BLaER1 (cell line): ENCODE results near the gene COA1.

Experiments
- H3K27ac ChIP-seq: shearing (Covaris generic); formaldehyde crosslinking; 2 replicates; pipeline ENCODE4 v1.8.1; 2022
- H3K27me3 ChIP-seq: shearing (Covaris generic); formaldehyde crosslinking; 2 replicates; pipeline ENCODE4 v1.8.1; 2022
- H3K36me3 ChIP-seq: shearing (Covaris generic); formaldehyde crosslinking; 2 replicates; pipeline ENCODE4 v1.8.1; 2022
- H3K4me1 ChIP-seq: shearing (Covaris generic); formaldehyde crosslinking; 2 replicates; pipeline ENCODE4 v1.8.1; 2022
- H3K4me2 ChIP-seq: shearing (Covaris generic); formaldehyde crosslinking; 2 replicates; pipeline ENCODE4 v1.8.1; 2022
- H3K4me3 ChIP-seq: shearing (Covaris generic); formaldehyde crosslinking; 2 replicates; pipeline ENCODE4 v1.8.1; 2022
- H3K9ac ChIP-seq: shearing (Covaris generic); formaldehyde crosslinking; 2 replicates; pipeline ENCODE4 v1.8.1; 2022
- H3K9me3 ChIP-seq: shearing (Covaris generic); formaldehyde crosslinking; 2 replicates; pipeline ENCODE4 v1.8.1; 2022
- H4K20me1 ChIP-seq: shearing (Covaris generic); formaldehyde crosslinking; 2 replicates; pipeline ENCODE4 v1.8.1; 2022
- Cebpa-rat ChIP-seq: shearing (Covaris generic); IDR thresholded peaks from 2 replicates; pipeline ENCODE4 v1.8.1; 2022

The COA1 gene

DNA sequence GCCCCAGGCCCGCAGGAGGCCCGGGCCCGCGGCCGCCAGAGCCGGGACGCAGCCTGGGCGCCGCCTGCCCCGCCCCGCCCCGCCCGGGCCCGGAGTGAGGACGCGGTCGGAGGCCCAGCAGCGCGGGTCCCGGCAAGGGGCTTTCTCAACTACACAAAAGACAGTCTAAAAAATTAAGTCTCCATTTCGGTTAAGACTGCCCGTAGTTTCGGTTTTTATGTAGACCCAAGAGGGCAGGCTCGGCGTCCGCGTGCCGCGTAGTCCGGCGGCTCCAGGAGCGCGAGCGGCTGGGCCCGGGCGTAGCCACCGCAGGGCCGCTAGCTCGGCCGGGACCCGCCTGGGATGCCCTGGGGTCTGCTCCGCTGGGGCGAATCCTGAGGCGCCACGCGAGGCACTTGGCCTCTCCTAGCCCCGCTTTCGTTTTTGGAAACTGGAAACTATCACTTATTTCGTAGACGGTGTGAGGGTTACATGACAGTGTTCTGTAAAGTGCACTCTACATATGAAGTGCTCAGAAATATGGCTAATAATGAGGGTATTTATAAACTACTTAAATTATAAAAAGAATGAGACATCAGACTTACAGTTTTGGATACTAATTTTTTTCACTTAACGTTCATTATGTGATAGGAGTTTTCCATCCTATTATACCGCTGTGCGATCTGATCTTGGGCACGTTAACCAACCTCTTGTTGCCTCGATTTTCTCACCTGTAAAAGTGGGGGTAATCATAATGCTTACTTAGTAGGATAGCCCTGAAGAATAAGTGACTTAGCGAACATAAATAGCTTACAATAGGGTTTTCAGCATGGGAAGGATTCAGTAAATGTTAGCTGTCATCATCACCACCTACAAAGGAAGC, 29.7 kb upstream of the COA1 start:
- H3K36me3 ChIP-seq: no peaks in the 10 kb centered on the region
- peak overlapping the region; percentile 75 for H3K4me3 ChIP-seq
- peak overlapping the region; percentile 70 for H3K9ac ChIP-seq
- peaks cover 7% of the 10 kb centered on the region for H3K4me1 ChIP-seq
- no peaks in the 10 kb centered on the region for H4K20me1 ChIP-seq
- peak overlapping the region; percentile 95 for H3K4me2 ChIP-seq
- H3K27ac ChIP-seq: peak overlapping the region; percentile 30; the same call in 1 of the 2 replicates
- H3K27me3 ChIP-seq: peaks cover 37% of the 10 kb centered on the region
- H3K9me3 ChIP-seq: no peaks in the 10 kb centered on the region
- no peak for TF ChIP-seq Cebpa-rat

DNA sequence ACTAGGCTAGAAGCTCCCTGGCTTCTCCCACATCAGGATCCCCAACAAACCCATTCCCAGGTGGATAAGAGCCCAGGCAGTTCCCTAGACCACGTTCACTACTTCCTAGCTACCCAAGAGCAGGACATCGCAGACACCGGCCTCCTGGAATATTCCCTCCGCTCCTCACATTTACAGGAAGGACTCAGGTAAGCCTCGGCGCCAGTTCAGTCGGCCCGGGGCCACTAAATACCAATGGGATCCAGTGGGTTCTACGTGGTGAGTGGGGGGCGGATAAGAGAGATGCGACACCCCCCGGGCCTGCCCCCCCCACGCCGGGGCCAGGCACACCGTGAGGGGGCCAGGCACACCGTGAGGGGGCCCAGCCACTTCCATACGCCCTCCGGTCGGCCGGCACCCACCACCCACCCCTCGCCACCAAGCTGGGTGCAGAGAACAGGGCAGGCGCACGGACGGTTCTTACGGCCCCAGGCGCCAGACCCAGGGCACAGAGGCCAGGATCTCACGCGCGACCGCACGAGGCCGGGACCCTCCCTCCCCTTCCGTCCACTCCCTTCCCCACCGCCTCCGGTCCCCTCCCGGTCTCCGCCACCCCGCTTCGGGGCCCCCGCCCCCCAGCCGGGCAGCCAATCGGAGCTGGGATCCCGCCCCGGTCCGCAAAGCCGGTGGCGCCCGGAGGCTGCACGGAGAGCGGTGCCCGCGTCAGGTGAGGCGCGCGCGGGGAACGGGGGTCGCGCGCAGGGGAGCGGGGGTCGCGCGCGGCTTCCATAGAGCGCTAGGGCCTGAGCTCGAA, 28.9 kb upstream of the COA1 start, which contains the start of gene BLVRA:
BLVRA (plus strand) TSS at position 652 of the 793 bp plus-strand sequence. CDS start 12,479 bp downstream, outside the sequence.
- Histone ChIP-seq H3K27ac (peak within 1 kb of the TSS; percentile 30; the same call in 1 of the 2 replicates), H3K4me3 (peak within 1 kb of the TSS; percentile 75), H3K9ac (peak within 1 kb of the TSS; percentile 70), H3K27me3 (peaks cover 37% of the 10 kb centered on the region), H3K4me1 (peaks cover 7% of the 10 kb centered on the region), H4K20me1 (no peaks in the 10 kb centered on the region), H3K4me2 (peak within 1 kb of the TSS; percentile 95), H3K9me3 (no peaks in the 10 kb centered on the region), H3K36me3 (no peaks in the 10 kb centered on the region)
- TF ChIP-seq Cebpa-rat: no peak

DNA sequence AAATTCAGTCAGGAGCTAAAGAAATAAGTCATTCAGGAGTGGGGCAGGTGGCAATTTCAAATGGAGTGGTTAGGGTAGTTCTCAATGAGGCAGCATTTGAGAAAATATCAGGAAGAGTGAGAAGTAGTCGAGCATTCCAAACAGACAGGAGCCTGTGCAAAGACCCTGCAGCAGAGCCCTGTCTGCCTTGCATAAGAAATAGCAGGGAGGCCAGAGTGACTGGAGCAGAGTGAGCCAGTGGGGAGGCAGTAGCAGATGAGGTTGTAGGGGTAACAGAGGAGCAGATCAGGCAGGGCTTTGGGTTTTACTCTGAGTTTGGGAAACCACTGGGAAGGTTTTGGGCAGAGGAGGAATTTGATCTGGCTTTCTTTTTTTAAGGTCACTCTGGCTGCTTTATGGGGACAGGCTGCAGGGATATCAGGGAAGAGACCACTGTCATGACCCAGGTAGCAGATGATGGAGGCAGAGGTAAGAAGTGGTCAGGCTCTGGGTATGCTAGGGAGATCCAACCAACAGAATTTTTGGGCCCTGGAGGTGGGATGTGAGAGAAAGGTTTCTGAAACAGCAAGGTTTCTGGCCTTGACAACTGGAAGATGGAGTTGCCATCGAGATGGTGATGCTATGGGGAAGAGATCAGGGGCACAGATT, 27.9 kb upstream of the COA1 start:
- TF ChIP-seq Cebpa-rat: no peak
- no peak overlapping the region for H3K4me2 ChIP-seq
- no peak overlapping the region for H3K9ac ChIP-seq
- peaks cover 37% of the 10 kb centered on the region for H3K27me3 ChIP-seq
- no peak overlapping the region for H3K27ac ChIP-seq
- H3K4me1 ChIP-seq: peaks cover 7% of the 10 kb centered on the region
- H3K4me3 ChIP-seq: no peak overlapping the region
- no peaks in the 10 kb centered on the region for H4K20me1 ChIP-seq
- no peaks in the 10 kb centered on the region for H3K36me3 ChIP-seq
- no peaks in the 10 kb centered on the region for H3K9me3 ChIP-seq

DNA sequence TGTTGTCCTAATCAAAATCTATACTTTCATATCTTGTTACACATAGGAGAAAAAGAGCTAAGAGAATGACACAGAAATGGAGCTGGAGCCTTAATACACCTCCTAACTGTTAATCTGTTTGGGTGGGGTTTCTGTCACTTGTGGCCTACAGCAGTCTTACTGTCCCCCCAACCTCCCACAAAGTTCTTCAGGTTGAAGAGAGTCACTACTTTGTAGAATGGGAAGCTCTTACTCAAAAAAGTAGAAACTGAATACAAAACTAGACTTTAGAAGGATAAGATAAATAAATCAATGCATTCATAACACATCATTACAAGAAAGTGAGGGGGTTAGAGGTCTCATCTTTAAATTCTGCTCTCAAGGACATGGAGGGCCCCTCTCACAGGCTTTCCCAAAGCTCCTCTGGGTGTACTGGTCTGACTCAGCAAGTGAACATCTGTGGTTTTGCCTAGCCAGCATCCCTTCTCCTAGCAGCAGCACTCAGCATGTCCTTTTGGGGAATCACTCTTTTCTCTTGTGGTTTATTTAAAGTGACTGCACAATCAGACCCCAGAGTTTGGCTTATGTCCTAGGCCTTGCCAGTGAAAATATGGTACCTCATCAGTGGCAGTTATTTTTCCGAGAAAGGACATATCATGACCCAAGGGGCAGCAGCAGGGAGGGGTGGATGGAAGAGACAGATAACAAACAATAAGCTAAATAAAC, 27.2 kb upstream of the COA1 start:
- Histone ChIP-seq H3K27ac (no peak overlapping the region), H3K27me3 (peaks cover 37% of the 10 kb centered on the region), H3K4me3 (no peak overlapping the region), H3K4me2 (no peak overlapping the region), H4K20me1 (no peaks in the 10 kb centered on the region), H3K4me1 (peaks cover 7% of the 10 kb centered on the region), H3K9me3 (no peaks in the 10 kb centered on the region), H3K36me3 (no peaks in the 10 kb centered on the region), H3K9ac (no peak overlapping the region)
- no peak for TF ChIP-seq Cebpa-rat

DNA sequence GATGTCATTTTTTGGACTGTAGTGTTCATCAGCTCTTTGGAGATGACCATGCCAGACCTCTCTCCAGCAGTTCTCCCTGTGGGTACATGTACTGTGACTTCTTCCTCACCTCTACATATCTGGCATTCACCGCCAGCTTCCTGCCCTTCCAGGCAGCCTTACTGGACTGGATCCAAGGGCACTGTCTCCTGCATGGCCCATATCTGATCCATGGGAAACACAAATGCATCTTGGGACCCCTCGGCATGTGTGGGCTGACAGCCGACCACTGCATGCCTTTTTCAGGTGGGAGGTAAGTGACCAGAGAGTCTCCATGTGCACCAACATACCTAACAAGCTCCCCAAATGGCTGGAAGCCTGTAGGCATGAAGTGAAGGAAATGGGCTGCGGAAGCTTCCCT, 25.3 kb upstream of the COA1 start:
- Histone ChIP-seq H3K9me3 (peaks cover 4% of the 10 kb centered on the region), H3K27me3 (peaks cover 31% of the 10 kb centered on the region), H3K4me1 (peaks cover 7% of the 10 kb centered on the region), H3K4me3 (no peak overlapping the region), H3K9ac (no peak overlapping the region), H3K27ac (no peak overlapping the region), H3K36me3 (no peaks in the 10 kb centered on the region), H3K4me2 (no peak overlapping the region), H4K20me1 (no peaks in the 10 kb centered on the region)
- no peak for TF ChIP-seq Cebpa-rat

DNA sequence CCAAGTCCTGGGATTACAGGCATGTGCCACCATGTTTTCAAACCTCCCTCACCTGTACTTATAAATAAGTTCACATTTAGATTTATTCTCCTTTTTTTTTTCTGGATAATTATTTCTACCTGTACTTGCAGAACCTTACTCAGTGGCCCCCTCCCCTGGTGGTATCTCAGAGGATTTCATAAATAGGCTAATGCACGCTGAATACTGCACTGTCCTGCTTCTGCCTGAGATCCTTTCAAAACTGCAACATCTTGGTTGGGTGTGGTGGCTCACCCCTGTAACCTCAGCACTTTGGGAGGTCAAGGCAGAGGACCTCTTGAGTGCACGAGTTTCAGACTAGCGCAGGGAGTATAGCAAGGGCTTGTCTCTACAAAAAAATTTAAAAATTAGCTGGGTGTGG, 24.5 kb upstream of the COA1 start:
- no peak overlapping the region for H3K4me2 ChIP-seq
- peaks cover 7% of the 10 kb centered on the region for H3K4me1 ChIP-seq
- no peaks in the 10 kb centered on the region for H4K20me1 ChIP-seq
- no peak overlapping the region for H3K4me3 ChIP-seq
- peaks cover 10% of the 10 kb centered on the region for H3K9me3 ChIP-seq
- H3K27me3 ChIP-seq: peaks cover 24% of the 10 kb centered on the region
- TF ChIP-seq Cebpa-rat: no peak
- no peak overlapping the region for H3K9ac ChIP-seq
- no peak overlapping the region for H3K27ac ChIP-seq
- H3K36me3 ChIP-seq: no peaks in the 10 kb centered on the region

DNA sequence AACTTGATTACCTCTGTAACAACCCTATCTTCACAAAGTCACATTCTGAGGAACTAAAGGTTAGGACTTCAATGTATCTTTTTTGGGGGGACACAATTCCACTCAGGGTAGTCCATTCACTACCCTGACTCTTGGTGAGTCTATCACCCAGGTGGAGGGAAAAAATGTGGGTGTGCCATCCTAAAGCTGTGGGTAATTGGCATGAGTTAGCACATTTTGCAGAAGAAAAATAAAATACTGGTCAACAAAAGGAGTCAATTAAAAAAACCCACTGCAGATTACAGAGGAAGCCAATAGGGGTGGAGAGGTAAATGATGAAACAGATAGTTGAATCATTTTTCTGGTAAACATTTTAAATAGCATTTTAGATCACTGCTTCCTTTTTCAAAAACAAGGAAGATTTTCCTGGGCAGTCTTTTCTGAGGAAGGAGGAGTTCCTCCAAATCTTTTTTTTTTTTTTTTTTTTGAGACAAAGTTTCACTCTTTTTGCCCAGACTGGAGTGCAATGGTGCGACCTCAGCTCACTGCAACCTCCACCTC, 24.0 kb upstream of the COA1 start:
- H3K4me2 ChIP-seq: no peak overlapping the region
- peaks cover 10% of the 10 kb centered on the region for H3K9me3 ChIP-seq
- peaks cover 7% of the 10 kb centered on the region for H3K4me1 ChIP-seq
- no peaks in the 10 kb centered on the region for H4K20me1 ChIP-seq
- H3K36me3 ChIP-seq: no peaks in the 10 kb centered on the region
- no peak overlapping the region for H3K4me3 ChIP-seq
- H3K27me3 ChIP-seq: peaks cover 19% of the 10 kb centered on the region
- H3K9ac ChIP-seq: no peak overlapping the region
- H3K27ac ChIP-seq: no peak overlapping the region
- TF ChIP-seq Cebpa-rat: no peak

DNA sequence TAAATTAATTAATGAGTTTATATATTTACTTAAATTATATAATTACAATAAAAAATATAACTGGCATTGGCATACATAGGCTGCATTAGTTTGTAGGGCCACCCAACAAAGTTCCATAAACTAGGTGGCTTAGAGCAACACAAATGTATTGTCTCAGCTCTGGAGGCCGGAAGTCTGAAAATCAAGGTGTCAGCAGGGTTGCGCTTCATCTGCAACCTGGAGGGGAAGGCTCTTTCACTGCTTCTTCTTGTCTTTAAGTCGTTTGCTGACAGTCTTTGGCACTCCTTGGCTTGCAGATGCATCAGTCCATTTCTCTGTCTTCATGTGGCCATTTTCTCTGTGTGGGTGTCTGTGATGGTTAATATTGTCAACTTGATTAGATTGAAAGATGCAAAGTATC, 23.1 kb upstream of the COA1 start:
- peaks cover 10% of the 10 kb centered on the region for H3K27me3 ChIP-seq
- H3K4me1 ChIP-seq: no peaks in the 10 kb centered on the region
- H3K27ac ChIP-seq: no peak overlapping the region
- H4K20me1 ChIP-seq: no peaks in the 10 kb centered on the region
- H3K4me2 ChIP-seq: no peak overlapping the region
- no peaks in the 10 kb centered on the region for H3K36me3 ChIP-seq
- no peak overlapping the region for H3K4me3 ChIP-seq
- TF ChIP-seq Cebpa-rat: no peak
- no peak overlapping the region for H3K9ac ChIP-seq
- peaks cover 10% of the 10 kb centered on the region for H3K9me3 ChIP-seq
